MM.1S (cell line): ENCODE results near the gene MYL5.

Experiments
- DNase-seq: peaks from one replicate; pipeline ENCODE4 v3.0.0-alpha.2; 2015
- H2AFZ ChIP-seq: fragments of 300-600 bp; sonication (generic); 2 replicates; pipeline ENCODE4 v1.6.0; 2016; ENCODE audit warnings: antibody characterized with exemption, low read length
- H3F3A ChIP-seq: fragments of 300-600 bp; sonication (generic); 2 replicates; pipeline ENCODE4 v1.6.1; 2016; ENCODE audit warnings: mild to moderate bottlenecking, antibody characterized with exemption, low read length, moderate library complexity, mixed read lengths; ENCODE audit not compliant: insufficient read depth
- H3K27ac ChIP-seq: fragments of 300-600 bp; sonication (generic); 2 replicates; pipeline ENCODE4 v1.5.1; 2016; ENCODE audit warnings: mild to moderate bottlenecking, low read length
- H3K27me3 ChIP-seq: fragments of 300-600 bp; sonication (generic); replicated peaks from 2 replicates; pipeline ENCODE4 v1.6.0; 2016; ENCODE audit warnings: low read length; ENCODE audit not compliant: insufficient read depth
- H3K36me3 ChIP-seq: fragments of 300-600 bp; sonication (generic); replicated peaks from 2 replicates; pipeline ENCODE4 v1.6.1; 2016; ENCODE audit warnings: mild to moderate bottlenecking, low read length, mixed read lengths; ENCODE audit not compliant: insufficient read depth
- H3K4me1 ChIP-seq: fragments of 300-600 bp; sonication (generic); 2 replicates; pipeline ENCODE4 v1.6.1; 2016; ENCODE audit warnings: low read length, mixed read lengths
- H3K4me2 ChIP-seq: fragments of 300-600 bp; sonication (generic); 2 replicates; pipeline ENCODE4 v1.6.0; 2016; ENCODE audit warnings: low read depth, low read length
- H3K4me3 ChIP-seq: fragments of 300-600 bp; sonication (generic); 2 replicates; pipeline ENCODE4 v1.5.1; 2016; ENCODE audit warnings: low read length, mixed read lengths
- H3K79me2 ChIP-seq: fragments of 300-600 bp; sonication (generic); 2 replicates; pipeline ENCODE4 v1.6.1; 2016; ENCODE audit warnings: mixed run types, low read length, mixed read lengths
- H3K9ac ChIP-seq: fragments of 300-600 bp; sonication (generic); 2 replicates; pipeline ENCODE4 v1.6.1; 2016; ENCODE audit warnings: low read length, mixed read lengths
- H3K9me2 ChIP-seq: fragments of 300-600 bp; sonication (generic); replicated peaks from 2 replicates; pipeline ENCODE4 v1.6.1; 2016; ENCODE audit warnings: mild to moderate bottlenecking, low read length, mixed read lengths; ENCODE audit not compliant: insufficient read depth
- H3K9me3 ChIP-seq: fragments of 300-600 bp; sonication (generic); replicated peaks from 2 replicates; pipeline ENCODE4 v1.6.1; 2016; ENCODE audit warnings: mild to moderate bottlenecking, low read length, mixed read lengths; ENCODE audit not compliant: insufficient read depth
- H4K20me1 ChIP-seq: fragments of 300-600 bp; sonication (generic); 2 replicates; pipeline ENCODE4 v1.6.1; 2016; ENCODE audit warnings: mild to moderate bottlenecking, low read length, moderate library complexity, mixed read lengths; ENCODE audit not compliant: insufficient read depth
- CTCF ChIP-seq: fragments of 300-600 bp; sonication (generic); IDR thresholded peaks from 2 replicates; pipeline ENCODE4 v1.5.1; 2016; ENCODE audit warnings: antibody characterized with exemption, low read length, mixed read lengths
- EZH2 ChIP-seq: fragments of 300-600 bp; sonication (generic); optimal IDR thresholded peaks from 2 replicates; pipeline ENCODE3; 2017; ENCODE audit warnings: low read depth, mild to moderate bottlenecking, antibody characterized with exemption, low read length, mixed read lengths
- EZH2phosphoT487 ChIP-seq: fragments of 300-600 bp; sonication (generic); IDR thresholded peaks from 2 replicates; pipeline ENCODE4 v1.6.1; 2018; ENCODE audit warnings: antibody characterized with exemption, low read length

MYL5 gene

GRCh38 chr4:626201-627091 lies 47.9 kb upstream of the MYL5 start:
- H3K79me2 ChIP-seq, result no peaks in the 10 kb centered on the region
- TF ChIP-seq CTCF, result no peak
- TF ChIP-seq EZH2phosphoT487, result no peak
- H3K36me3 ChIP-seq, result no peaks in the 10 kb centered on the region
- no peaks in the 10 kb centered on the region for H4K20me1 ChIP-seq
- no peaks in the 10 kb centered on the region for H3K27me3 ChIP-seq
- H3F3A ChIP-seq, result no peaks in the 10 kb centered on the region
- no peaks in the 10 kb centered on the region for H3K9me2 ChIP-seq
- no peak overlapping the region for H3K4me2 ChIP-seq
- no peak overlapping the region for H3K27ac ChIP-seq
- H2AFZ ChIP-seq, result no peak overlapping the region
- no peaks in the 10 kb centered on the region for H3K9me3 ChIP-seq
- H3K4me3 ChIP-seq, result no peak overlapping the region
- DNase-seq, result no peak
- H3K9ac ChIP-seq, result no peak overlapping the region
- H3K4me1 ChIP-seq, result no peaks in the 10 kb centered on the region

- no peak for TF ChIP-seq EZH2
- no peak for TF ChIP-seq EZH2phosphoT487
- TF ChIP-seq CTCF, result no peak
- H3K79me2 ChIP-seq, result no peaks in the 10 kb centered on the region
- no peak overlapping the region for H3K4me2 ChIP-seq
- no peak overlapping the region for H2AFZ ChIP-seq
- H3K9me3 ChIP-seq, result no peaks in the 10 kb centered on the region
- H3K27me3 ChIP-seq, result no peaks in the 10 kb centered on the region
- H4K20me1 ChIP-seq, result no peaks in the 10 kb centered on the region
- H3K27ac ChIP-seq, result no peak overlapping the region
- no peak overlapping the region for H3K4me3 ChIP-seq
- no peaks in the 10 kb centered on the region for H3K36me3 ChIP-seq
- no peaks in the 10 kb centered on the region for H3F3A ChIP-seq
- H3K9me2 ChIP-seq, result no peaks in the 10 kb centered on the region
- no peak overlapping the region for H3K9ac ChIP-seq
- H3K4me1 ChIP-seq, result no peaks in the 10 kb centered on the region
- DNase-seq, result no peak
Measured at GRCh38 chr4:627347-628125, 46.8 kb upstream of the MYL5 start.

- Histone ChIP-seq H3K9me3 (no peaks in the 10 kb centered on the region), H3K9ac (no peak overlapping the region), H2AFZ (no peak overlapping the region), H3K36me3 (no peaks in the 10 kb centered on the region), H3K79me2 (no peaks in the 10 kb centered on the region), H3K27me3 (no peaks in the 10 kb centered on the region), H3K4me3 (no peak overlapping the region), H4K20me1 (no peaks in the 10 kb centered on the region), H3K9me2 (no peaks in the 10 kb centered on the region), H3K4me1 (no peaks in the 10 kb centered on the region), H3K27ac (no peak overlapping the region), H3K4me2 (no peak overlapping the region), H3F3A (no peaks in the 10 kb centered on the region)
- no peak for DNase-seq
- TF ChIP-seq EZH2 (no peak), CTCF (no peak), EZH2phosphoT487 (no peak)
Measured at GRCh38 chr4:628311-628741, 46.0 kb upstream of the MYL5 start.
